ENCODE results near the gene TMEM88. TPM values are rescaled to one million over a fixed set of nuclear protein-coding genes. Genes with fewer than 3 reads are reported as not detected.
A peak's percentile ranks its signal among the peaks of the same experiment; 100 is the strongest.

Gene TMEM88
- total RNA-seq, 2 donors from 2014 or later = 16.8 to 26.8 TPM

GRCh38 chr17:7836596-7837407, 18.1 kb upstream of the TMEM88 start:
- peaks cover 46% of the 10 kb centered on the region for H3K4me1 Mint-ChIP-seq
- Histone ChIP-seq H3K4me3 (ENCODE audit: low read length) (peak overlapping the region; percentile 92), H3K9ac (ENCODE audit: extremely low read depth, low read length, poor library complexity, severe bottlenecking) (peak overlapping the region; percentile 97), H3K36me3 (ENCODE audit: control insufficient read depth, insufficient read depth, low read length) (peaks cover 6% of the 10 kb centered on the region), H3K9me3 (ENCODE audit: control insufficient read depth, low read length) (no peaks in the 10 kb centered on the region), H3K27me3 (ENCODE audit: control insufficient read depth, insufficient read depth, low read length, poor library complexity, severe bottlenecking) (peaks cover 15% of the 10 kb centered on the region), H3K27ac (ENCODE audit: low read depth, low read length) (peak overlapping the region; percentile 95), H3K4me1 (ENCODE audit: control insufficient read depth, insufficient read depth, low read length) (peaks cover 11% of the 10 kb centered on the region)
- H3K27ac Mint-ChIP-seq = peak overlapping the region; percentile 98
- DNase-seq = peak; percentile 100
- peak overlapping the region; percentile 93 for H3K4me3 Mint-ChIP-seq
- peaks cover 13% of the 10 kb centered on the region for H3K36me3 Mint-ChIP-seq (ENCODE audit: low read depth)
- TF ChIP-seq CTCF (conservative IDR thresholded peaks at IDR 0.05) = no peak
- H3K27me3 Mint-ChIP-seq (ENCODE audit: insufficient read depth) = peaks cover 22% of the 10 kb centered on the region
- 0% methylated on average over 7 to 16 of the region's 19 CpGs for WGBS, 2 experiments (ENCODE audit: insufficient coverage in 1 of 2, insufficient read length in 1 of 2)
- H3K9me3 Mint-ChIP-seq = no peaks in the 10 kb centered on the region

- no peak for DNase-seq
- Histone ChIP-seq H3K4me3 (ENCODE audit: low read length) (peak overlapping the region; percentile 92), H3K9ac (ENCODE audit: extremely low read depth, low read length, poor library complexity, severe bottlenecking) (peak overlapping the region; percentile 46), H3K27ac (ENCODE audit: low read depth, low read length) (peak overlapping the region; percentile 77), H3K4me1 (ENCODE audit: control insufficient read depth, insufficient read depth, low read length) (peaks cover 11% of the 10 kb centered on the region), H3K27me3 (ENCODE audit: control insufficient read depth, insufficient read depth, low read length, poor library complexity, severe bottlenecking) (peaks cover 8% of the 10 kb centered on the region), H3K9me3 (ENCODE audit: control insufficient read depth, low read length) (no peaks in the 10 kb centered on the region), H3K36me3 (ENCODE audit: control insufficient read depth, insufficient read depth, low read length) (peaks cover 6% of the 10 kb centered on the region)
- peaks cover 13% of the 10 kb centered on the region for H3K36me3 Mint-ChIP-seq (ENCODE audit: low read depth)
- no peaks in the 10 kb centered on the region for H3K9me3 Mint-ChIP-seq
- 5 to 13% methylated on average over 1 to 8 of the region's 8 CpGs for WGBS, 2 experiments (ENCODE audit: insufficient coverage in 1 of 2, insufficient read length in 1 of 2)
- peak overlapping the region; percentile 93 for H3K4me3 Mint-ChIP-seq
- H3K4me1 Mint-ChIP-seq = peaks cover 46% of the 10 kb centered on the region
- no peak for TF ChIP-seq CTCF (conservative IDR thresholded peaks at IDR 0.05)
- peaks cover 14% of the 10 kb centered on the region for H3K27me3 Mint-ChIP-seq (ENCODE audit: insufficient read depth)
- H3K27ac Mint-ChIP-seq = peak overlapping the region; percentile 98
These were observed 17.3 kb upstream of the TMEM88 start for GRCh38 chr17:7837408-7838088.

DNA sequence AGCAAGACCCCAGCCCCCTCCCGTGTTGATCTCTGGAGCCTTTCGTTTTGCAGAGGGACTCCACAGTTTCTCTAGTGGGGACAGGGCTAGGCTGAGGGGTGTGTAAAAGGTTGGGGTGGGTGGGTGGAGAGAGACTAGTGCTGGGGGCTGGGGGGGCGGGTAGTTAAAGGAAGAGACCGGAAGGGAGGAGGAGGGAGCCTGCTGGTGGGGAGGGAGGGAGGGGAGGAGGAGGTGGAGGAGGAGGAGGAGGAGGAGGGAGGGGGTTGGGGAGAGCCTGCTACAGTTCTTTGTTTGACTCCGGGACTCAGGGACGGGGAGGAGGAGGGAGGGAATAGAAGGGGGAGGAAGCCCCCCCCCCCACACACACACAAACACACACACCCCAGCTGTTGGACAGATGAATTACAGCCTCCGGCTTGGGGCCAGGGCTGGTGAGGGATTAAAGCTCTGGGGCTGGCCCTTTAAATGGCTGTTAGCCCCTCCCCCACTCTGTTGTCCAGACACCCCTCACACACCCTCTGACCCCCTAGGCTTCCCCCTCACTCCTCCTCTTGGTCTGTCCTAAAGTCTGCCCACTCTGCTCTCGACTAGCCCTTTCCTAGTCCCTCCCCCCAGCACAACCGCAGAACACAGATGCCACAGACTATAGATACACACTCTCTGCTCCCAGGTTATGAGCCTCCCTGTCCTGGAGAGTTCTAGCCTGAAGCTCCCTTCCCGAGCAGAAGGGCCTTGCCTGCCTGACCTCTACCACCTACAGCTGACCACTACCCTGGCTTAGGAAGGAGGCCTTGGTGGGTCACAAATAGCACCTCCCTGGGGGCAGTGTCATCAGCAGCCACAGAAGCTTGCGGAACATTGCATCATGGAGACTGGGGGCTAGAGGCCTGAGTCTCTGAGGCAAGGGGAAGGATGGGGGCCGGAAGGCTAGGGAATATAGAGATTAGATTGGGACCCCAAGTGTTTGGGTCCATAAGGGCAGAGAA, 16.5 kb upstream of the TMEM88 start:
- Histone ChIP-seq H3K4me3 (ENCODE audit: low read length) (peak overlapping the region; percentile 92), H3K9me3 (ENCODE audit: control insufficient read depth, low read length) (no peaks in the 10 kb centered on the region), H3K36me3 (ENCODE audit: control insufficient read depth, insufficient read depth, low read length) (peaks cover 6% of the 10 kb centered on the region), H3K4me1 (ENCODE audit: control insufficient read depth, insufficient read depth, low read length) (peaks cover 11% of the 10 kb centered on the region), H3K27me3 (ENCODE audit: control insufficient read depth, insufficient read depth, low read length, poor library complexity, severe bottlenecking) (no peaks in the 10 kb centered on the region), H3K27ac (ENCODE audit: low read depth, low read length) (peak overlapping the region; percentile 82), H3K9ac (ENCODE audit: extremely low read depth, low read length, poor library complexity, severe bottlenecking) (peak overlapping the region; percentile 46)
- Mint-ChIP-seq H3K4me3 (peak overlapping the region; percentile 93), H3K36me3 (ENCODE audit: low read depth) (peaks cover 13% of the 10 kb centered on the region), H3K27ac (peak overlapping the region; percentile 98), H3K9me3 (no peaks in the 10 kb centered on the region), H3K27me3 (ENCODE audit: insufficient read depth) (peaks cover 6% of the 10 kb centered on the region), H3K4me1 (peaks cover 44% of the 10 kb centered on the region)
- no peak for TF ChIP-seq CTCF (conservative IDR thresholded peaks at IDR 0.05)
- 27 to 40% methylated on average over 4 to 8 of the region's 12 CpGs for WGBS, 2 experiments (ENCODE audit: insufficient coverage in 1 of 2, insufficient read length in 1 of 2)
- peak; percentile 79 for DNase-seq
